HG03378 (cell line): ENCODE data around the gene HIPK4.
A peak's percentile ranks its signal among the peaks of the same experiment; 100 is the strongest.

Experiments used
- ATAC-seq: cut with Tn5 transposase; IDR thresholded peaks from one replicate; pipeline ENCODE4 v1.9.1; 2021; ENCODE audit warnings: mild to moderate bottlenecking, moderate library complexity; ENCODE audit not compliant: unreplicated experiment

The HIPK4 gene

GRCh38 chr19:40367577-40368434, 22.2 kb downstream of the HIPK4 start:
- no peak for ATAC-seq

DNA sequence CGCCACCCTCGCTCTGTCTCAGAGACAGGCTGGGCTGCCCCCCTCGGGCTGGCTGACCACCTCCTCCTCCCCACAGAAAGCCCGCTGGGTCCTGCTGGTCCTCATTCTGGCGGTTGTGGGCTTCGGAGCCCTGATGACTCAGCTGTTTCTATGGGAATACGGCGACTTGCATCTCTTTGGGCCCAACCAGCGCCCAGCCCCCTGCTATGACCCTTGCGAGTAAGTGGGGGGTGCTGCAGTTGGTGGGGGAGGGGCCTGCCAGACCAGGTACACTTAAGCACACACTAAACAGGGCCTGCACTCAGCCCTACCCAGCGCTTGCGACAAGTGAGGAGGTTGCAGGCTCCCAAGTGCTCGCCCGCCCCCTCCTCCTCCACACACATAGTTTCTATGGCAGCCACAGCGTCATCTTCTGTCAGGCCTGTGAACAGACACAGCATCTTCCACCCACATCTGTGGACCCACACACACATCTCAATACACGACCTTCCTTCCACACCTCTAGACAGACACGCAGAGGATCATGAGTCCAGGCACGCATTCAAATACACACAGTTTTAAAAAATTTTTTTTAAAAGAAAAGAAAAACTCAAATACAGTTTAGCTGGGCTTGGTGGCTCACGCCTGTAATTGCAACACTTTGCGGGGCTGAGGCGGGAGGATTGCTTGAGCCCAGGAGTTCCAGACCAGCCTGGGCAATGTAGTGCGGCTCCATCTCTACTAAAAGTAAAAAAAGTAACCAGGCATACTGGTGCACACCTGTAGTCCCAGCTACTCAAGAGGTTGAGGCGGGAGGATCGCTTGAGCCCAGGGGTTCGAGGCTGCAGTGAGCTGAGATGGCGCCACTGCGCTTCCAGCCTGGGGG, 23.1 kb downstream of the HIPK4 start:
- ATAC-seq: no peak

- ATAC-seq: no peak
Measured at GRCh38 chr19:40365613-40366401, 24.2 kb downstream of the HIPK4 start.

- ATAC-seq: no peak
Measured at GRCh38 chr19:40365010-40365409, 25.0 kb downstream of the HIPK4 start.

GRCh38 chr19:40363069-40363468, 26.9 kb downstream of the HIPK4 start:
- ATAC-seq: no peak

GRCh38 chr19:40362160-40362559, 27.8 kb downstream of the HIPK4 start:
- no peak for ATAC-seq

GRCh38 chr19:40360708-40361241, 29.2 kb downstream of the HIPK4 start:
- ATAC-seq: no peak

GRCh38 chr19:40360020-40360707, 29.8 kb downstream of the HIPK4 start:
- ATAC-seq: no peak

- no peak for ATAC-seq
Measured at GRCh38 chr19:40358773-40359172, 31.2 kb downstream of the HIPK4 start.

DNA sequence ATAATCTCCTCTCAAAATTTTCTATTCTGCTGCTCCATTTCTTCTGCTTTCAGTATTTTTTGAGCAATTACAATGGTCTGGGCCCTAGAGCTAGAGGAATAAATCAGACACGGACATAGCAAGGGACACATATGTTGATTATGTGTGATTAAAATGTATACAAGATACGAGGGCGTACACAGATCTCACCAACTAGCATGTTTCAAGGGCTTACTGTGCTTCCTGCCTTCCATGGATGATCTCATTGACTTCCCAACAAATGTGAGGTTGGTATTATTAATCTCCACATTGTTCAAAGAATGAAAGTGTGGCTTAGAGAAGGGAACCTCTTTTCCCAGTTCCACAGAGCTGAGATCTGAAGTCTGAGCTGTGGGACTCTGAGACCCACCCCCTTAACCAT, 32.3 kb downstream of the HIPK4 start:
- ATAC-seq: no peak

GRCh38 chr19:40356681-40357595, 33.0 kb downstream of the HIPK4 start:
- no peak for ATAC-seq

DNA sequence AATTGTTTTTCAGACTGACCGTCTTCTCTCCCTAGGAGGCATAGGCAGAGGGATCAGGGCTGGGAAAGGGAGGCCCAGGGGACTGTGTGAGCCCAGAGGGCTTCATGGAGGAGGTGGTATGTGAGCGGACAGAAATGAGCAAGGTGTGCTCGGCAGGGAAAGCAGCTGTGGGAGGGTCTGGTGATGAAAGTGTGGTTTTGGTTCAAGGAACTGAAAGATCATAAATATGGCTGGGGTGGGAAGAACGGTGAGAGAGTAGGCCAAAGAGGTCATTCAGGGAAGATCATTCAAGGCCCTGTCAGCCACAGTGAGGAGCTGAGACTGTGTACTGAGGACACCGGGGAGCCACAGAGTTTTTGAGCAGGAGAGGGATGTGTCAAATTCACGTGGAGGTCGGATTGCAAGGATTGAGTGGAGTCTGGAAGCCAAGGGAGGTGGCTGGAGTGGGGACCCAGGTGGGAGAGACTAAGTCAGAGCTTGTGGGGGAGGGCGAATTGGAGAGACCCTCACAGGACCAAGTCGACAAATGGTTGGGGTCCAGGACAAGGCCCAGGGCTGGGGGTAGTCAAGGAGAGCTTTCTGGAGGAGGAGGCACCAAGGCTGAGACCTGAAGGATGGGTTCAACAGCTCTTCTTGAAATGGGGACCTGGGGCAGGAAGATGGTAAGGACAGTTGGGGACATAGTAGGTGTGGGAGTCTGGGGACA, 33.9 kb downstream of the HIPK4 start:
- ATAC-seq: no peak

DNA sequence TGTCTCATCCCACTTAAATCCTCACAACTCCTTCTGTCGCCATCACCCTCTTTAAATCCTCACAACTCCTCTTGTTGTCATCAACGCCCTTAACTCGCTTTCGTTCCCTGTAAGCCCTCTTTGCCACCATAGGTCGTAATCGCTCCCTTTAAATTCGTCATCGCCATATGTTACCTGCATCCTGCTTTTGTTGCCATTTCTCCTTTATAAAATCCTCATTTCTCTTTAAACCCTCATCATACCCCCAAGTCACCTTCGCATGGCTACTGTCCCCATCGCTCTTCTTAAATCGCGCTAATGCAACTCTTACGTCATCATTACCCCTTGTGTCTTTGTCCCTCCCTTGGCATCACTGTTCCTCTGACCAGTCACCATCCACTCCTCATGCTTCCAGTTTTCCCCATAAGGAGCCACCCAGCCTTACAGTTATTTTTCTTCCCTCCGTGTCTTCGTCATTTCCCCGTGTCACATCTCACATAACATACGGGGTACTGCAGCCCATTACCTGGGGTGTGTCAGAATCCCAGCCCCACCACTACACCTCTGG, 40.9 kb downstream of the HIPK4 start:
- no peak for ATAC-seq

DNA sequence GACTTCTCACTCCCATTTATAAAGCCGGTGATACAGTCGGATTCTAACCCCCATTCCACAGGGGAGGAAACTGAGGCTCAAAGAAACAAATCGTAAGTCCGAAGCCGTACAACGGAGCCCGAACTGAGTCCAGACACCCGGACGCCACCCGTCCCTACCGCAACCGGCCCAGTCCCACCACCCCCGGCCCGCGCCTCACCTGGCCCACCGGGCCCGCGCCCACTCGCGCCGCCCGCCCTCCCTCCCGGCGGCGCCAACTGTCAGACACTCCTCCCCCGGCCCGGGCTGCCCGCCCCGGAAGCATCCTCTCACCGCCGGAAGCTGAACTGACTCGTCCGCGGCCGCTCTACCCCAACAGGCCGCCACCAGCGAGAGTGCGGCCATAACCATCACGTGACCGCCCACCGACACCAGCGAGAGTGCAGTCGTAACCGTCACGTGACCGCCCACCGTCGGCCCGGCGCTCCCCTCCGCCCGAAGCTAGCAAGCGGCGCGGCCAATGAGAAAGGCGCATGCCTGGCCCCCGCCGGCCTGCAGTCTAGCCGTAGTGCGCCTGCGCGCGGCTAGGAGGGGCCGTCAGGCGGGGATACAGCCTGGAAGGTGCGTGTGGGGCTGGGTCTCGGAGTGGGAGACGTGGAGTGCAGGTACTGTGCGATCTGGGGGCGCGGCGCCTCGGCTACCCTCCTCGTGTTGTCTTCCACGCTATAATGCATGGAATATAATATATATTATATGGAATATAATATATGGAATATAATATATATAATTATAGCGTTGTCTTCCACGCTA, 41.7 kb downstream of the HIPK4 start, which contains the start of the genes C19orf47 and PLD3:
Gene C19orf47 (minus strand): TSS at position 273 of the 789 bp plus-strand sequence. CDS start 6,540 bp downstream, outside the sequence.
Gene PLD3 (plus strand): TSS at position 571 of the 789 bp plus-strand sequence. CDS start 17,789 bp downstream, outside the sequence.
- ATAC-seq: peak; percentile 85

DNA sequence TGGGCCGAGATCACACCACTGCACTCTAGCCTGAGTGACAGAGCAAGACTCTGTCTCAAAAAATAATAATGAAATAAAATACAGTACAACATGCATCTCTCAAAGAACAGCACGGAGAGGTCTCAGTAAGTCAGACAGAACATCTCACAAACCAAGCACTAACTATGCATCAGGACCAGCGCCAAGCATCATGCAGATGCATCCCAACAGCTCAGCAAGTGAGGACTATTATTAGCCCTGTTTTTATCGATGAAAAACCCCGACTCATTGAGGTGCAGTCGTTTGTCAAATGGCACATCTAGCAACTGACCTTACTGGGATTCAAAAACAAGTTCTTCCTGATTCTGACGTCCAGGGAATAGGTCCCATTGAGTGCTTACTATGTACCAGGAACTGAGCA, 45.6 kb downstream of the HIPK4 start:
- ATAC-seq: no peak

GRCh38 chr19:40342644-40343311, 47.2 kb downstream of the HIPK4 start:
- no peak for ATAC-seq
